ENCODE results near the gene SIPA1L3. TPM values are rescaled to one million over a fixed set of nuclear protein-coding genes. Genes with fewer than 3 reads are reported as not detected.

Gene SIPA1L3
- total RNA-seq, 1 donor from 2014 or later, result 26.9 TPM

DNA sequence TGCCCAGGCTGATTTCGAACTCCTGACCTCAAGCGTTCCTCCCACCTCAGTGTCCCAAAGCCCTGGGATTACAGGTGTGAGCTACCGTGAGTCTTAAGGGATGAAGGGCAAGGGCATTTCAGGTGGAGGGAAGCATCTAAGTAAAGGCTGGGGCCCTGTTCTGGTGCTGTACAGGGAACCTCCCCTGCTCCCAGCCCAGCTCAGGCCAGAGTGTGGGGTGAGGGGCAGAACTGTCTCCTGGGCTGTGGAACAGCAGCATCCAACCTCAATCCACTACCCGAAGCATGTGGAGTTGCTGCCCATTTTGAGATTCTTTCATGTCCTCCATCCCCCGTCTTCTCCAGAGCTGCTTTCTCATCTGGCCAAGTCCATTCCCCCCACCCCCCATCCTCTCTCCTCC lies 105.3 kb downstream of the SIPA1L3 start:
- H3K36me3 ChIP-seq (ENCODE audit: insufficient read depth, low read length), result no peaks in the 10 kb centered on the region
- H4K20me1 ChIP-seq (ENCODE audit: insufficient read depth, low read length), result no peaks in the 10 kb centered on the region
- Mint-ChIP-seq H3K36me3 (ENCODE audit: low read depth, unreplicated experiment) (peaks cover 5% of the 10 kb centered on the region), H3K27ac (ENCODE audit: unreplicated experiment) (no peak overlapping the region), H3K27me3 (ENCODE audit: low read depth, unreplicated experiment) (no peaks in the 10 kb centered on the region), H3K9me3 (ENCODE audit: unreplicated experiment) (no peaks in the 10 kb centered on the region), H3K4me1 (ENCODE audit: low read depth, unreplicated experiment) (no peaks in the 10 kb centered on the region), H3K4me3 (ENCODE audit: unreplicated experiment) (no peak overlapping the region)
- no peak overlapping the region for H2AFZ ChIP-seq (ENCODE audit: low read depth, low read length)
- H3K9me3 ChIP-seq (ENCODE audit: insufficient read depth, low read depth, low read length), result no peaks in the 10 kb centered on the region
- no peak for FAIRE-seq
- H3K4me1 ChIP-seq (ENCODE audit: insufficient read depth, low read length), result no peaks in the 10 kb centered on the region
- no peak overlapping the region for H3K4me2 ChIP-seq (ENCODE audit: low read length)
- no peak overlapping the region for H3K9ac ChIP-seq (ENCODE audit: low read length)
- no peak overlapping the region for H3K27ac ChIP-seq (ENCODE audit: low read depth, low read length)
- no peaks in the 10 kb centered on the region for H3K27me3 ChIP-seq (ENCODE audit: insufficient read depth, low read length)
- H3K4me3 ChIP-seq (ENCODE audit: insufficient read depth, low read depth, low read length), result no peak overlapping the region
- DNase-seq (ENCODE audit: low read depth), result no peak
- peaks cover 21% of the 10 kb centered on the region for H3K79me2 ChIP-seq (ENCODE audit: insufficient read depth, low read length)
- no peak for TF ChIP-seq EZH2 (IDR thresholded peaks at IDR 0.05; ENCODE audit: insufficient read depth, low read length)
- TF ChIP-seq, protein P1, sequence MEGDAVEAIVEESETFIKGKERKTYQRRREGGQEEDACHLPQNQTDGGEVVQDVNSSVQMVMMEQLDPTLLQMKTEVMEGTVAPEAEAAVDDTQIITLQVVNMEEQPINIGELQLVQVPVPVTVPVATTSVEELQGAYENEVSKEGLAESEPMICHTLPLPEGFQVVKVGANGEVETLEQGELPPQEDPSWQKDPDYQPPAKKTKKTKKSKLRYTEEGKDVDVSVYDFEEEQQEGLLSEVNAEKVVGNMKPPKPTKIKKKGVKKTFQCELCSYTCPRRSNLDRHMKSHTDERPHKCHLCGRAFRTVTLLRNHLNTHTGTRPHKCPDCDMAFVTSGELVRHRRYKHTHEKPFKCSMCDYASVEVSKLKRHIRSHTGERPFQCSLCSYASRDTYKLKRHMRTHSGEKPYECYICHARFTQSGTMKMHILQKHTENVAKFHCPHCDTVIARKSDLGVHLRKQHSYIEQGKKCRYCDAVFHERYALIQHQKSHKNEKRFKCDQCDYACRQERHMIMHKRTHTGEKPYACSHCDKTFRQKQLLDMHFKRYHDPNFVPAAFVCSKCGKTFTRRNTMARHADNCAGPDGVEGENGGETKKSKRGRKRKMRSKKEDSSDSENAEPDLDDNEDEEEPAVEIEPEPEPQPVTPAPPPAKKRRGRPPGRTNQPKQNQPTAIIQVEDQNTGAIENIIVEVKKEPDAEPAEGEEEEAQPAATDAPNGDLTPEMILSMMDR (IDR thresholded peaks at IDR 0.05; ENCODE audit: insufficient read depth, low read depth, low read length), result no peak

GRCh38 chr19:38012944-38013343 lies 105.9 kb downstream of the SIPA1L3 start:
- DNase-seq (ENCODE audit: low read depth) (no peak), FAIRE-seq (no peak)
- H3K36me3 ChIP-seq (ENCODE audit: insufficient read depth, low read length), result no peaks in the 10 kb centered on the region
- no peak overlapping the region for H3K4me3 ChIP-seq (ENCODE audit: insufficient read depth, low read depth, low read length)
- H3K9ac ChIP-seq (ENCODE audit: low read length), result no peak overlapping the region
- H4K20me1 ChIP-seq (ENCODE audit: insufficient read depth, low read length), result no peaks in the 10 kb centered on the region
- TF ChIP-seq, protein P1 (IDR thresholded peaks at IDR 0.05; ENCODE audit: insufficient read depth, low read depth, low read length), result no peak
- no peak for TF ChIP-seq EZH2 (IDR thresholded peaks at IDR 0.05; ENCODE audit: insufficient read depth, low read length)
- no peak overlapping the region for H3K4me2 ChIP-seq (ENCODE audit: low read length)
- Mint-ChIP-seq H3K9me3 (ENCODE audit: unreplicated experiment) (no peaks in the 10 kb centered on the region), H3K4me3 (ENCODE audit: unreplicated experiment) (no peak overlapping the region), H3K27me3 (ENCODE audit: low read depth, unreplicated experiment) (no peaks in the 10 kb centered on the region), H3K4me1 (ENCODE audit: low read depth, unreplicated experiment) (no peaks in the 10 kb centered on the region), H3K27ac (ENCODE audit: unreplicated experiment) (no peak overlapping the region), H3K36me3 (ENCODE audit: low read depth, unreplicated experiment) (peaks cover 5% of the 10 kb centered on the region)
- H2AFZ ChIP-seq (ENCODE audit: low read depth, low read length), result no peak overlapping the region
- H3K27ac ChIP-seq (ENCODE audit: low read depth, low read length), result no peak overlapping the region
- no peaks in the 10 kb centered on the region for H3K27me3 ChIP-seq (ENCODE audit: insufficient read depth, low read length)
- no peaks in the 10 kb centered on the region for H3K4me1 ChIP-seq (ENCODE audit: insufficient read depth, low read length)
- peaks cover 17% of the 10 kb centered on the region for H3K79me2 ChIP-seq (ENCODE audit: insufficient read depth, low read length)
- no peaks in the 10 kb centered on the region for H3K9me3 ChIP-seq (ENCODE audit: insufficient read depth, low read depth, low read length)

- H3K27me3 Mint-ChIP-seq (ENCODE audit: low read depth, unreplicated experiment), result no peaks in the 10 kb centered on the region
- H3K27ac ChIP-seq (ENCODE audit: low read depth, low read length), result no peak overlapping the region
- H3K79me2 ChIP-seq (ENCODE audit: insufficient read depth, low read length), result peaks cover 21% of the 10 kb centered on the region
- no peaks in the 10 kb centered on the region for H3K9me3 Mint-ChIP-seq (ENCODE audit: unreplicated experiment)
- TF ChIP-seq, protein P1 (IDR thresholded peaks at IDR 0.05; ENCODE audit: insufficient read depth, low read depth, low read length), result no peak
- TF ChIP-seq EZH2 (IDR thresholded peaks at IDR 0.05; ENCODE audit: insufficient read depth, low read length), result no peak
- no peak overlapping the region for H3K4me3 Mint-ChIP-seq (ENCODE audit: unreplicated experiment)
- no peaks in the 10 kb centered on the region for H3K27me3 ChIP-seq (ENCODE audit: insufficient read depth, low read length)
- no peaks in the 10 kb centered on the region for H3K4me1 Mint-ChIP-seq (ENCODE audit: low read depth, unreplicated experiment)
- H3K4me3 ChIP-seq (ENCODE audit: insufficient read depth, low read depth, low read length), result no peak overlapping the region
- peaks cover 5% of the 10 kb centered on the region for H3K36me3 Mint-ChIP-seq (ENCODE audit: low read depth, unreplicated experiment)
- H3K4me2 ChIP-seq (ENCODE audit: low read length), result no peak overlapping the region
- FAIRE-seq (no peak), DNase-seq (ENCODE audit: low read depth) (no peak)
- no peak overlapping the region for H2AFZ ChIP-seq (ENCODE audit: low read depth, low read length)
- H3K9me3 ChIP-seq (ENCODE audit: insufficient read depth, low read depth, low read length), result no peaks in the 10 kb centered on the region
- no peaks in the 10 kb centered on the region for H3K36me3 ChIP-seq (ENCODE audit: insufficient read depth, low read length)
- no peak overlapping the region for H3K27ac Mint-ChIP-seq (ENCODE audit: unreplicated experiment)
- H4K20me1 ChIP-seq (ENCODE audit: insufficient read depth, low read length), result peaks cover 3% of the 10 kb centered on the region
- H3K9ac ChIP-seq (ENCODE audit: low read length), result no peak overlapping the region
- no peaks in the 10 kb centered on the region for H3K4me1 ChIP-seq (ENCODE audit: insufficient read depth, low read length)
Observed at GRCh38 chr19:38013913-38014580, 107.0 kb downstream of the SIPA1L3 start.
